ENCODE measurements around the gene ADAMTSL3.

GRCh38 chr15:83753872-83754493 lies 100.1 kb downstream of the ADAMTSL3 start:
- no peak for TF ChIP-seq EZH2 (IDR thresholded peaks at IDR 0.05; ENCODE audit: insufficient read depth, low read length)
- no peak for TF ChIP-seq CTCF (IDR thresholded peaks at IDR 0.05; ENCODE audit: insufficient read depth, low read depth, low read length)

All from astrocyte (in vitro differentiated cells and primary cell).